Measurements from ENCODE around the gene SDR42E1. TPM values are rescaled to one million over a fixed set of nuclear protein-coding genes. Genes with fewer than 3 reads are reported as not detected.

SDR42E1 gene
- total and polyA plus RNA-seq, 10 of the 15 experiments (the other 5 are each of a cell fraction or from before 2014, with no cell fraction given): 1.4 to 5.5 (median 2.3) TPM

DNA sequence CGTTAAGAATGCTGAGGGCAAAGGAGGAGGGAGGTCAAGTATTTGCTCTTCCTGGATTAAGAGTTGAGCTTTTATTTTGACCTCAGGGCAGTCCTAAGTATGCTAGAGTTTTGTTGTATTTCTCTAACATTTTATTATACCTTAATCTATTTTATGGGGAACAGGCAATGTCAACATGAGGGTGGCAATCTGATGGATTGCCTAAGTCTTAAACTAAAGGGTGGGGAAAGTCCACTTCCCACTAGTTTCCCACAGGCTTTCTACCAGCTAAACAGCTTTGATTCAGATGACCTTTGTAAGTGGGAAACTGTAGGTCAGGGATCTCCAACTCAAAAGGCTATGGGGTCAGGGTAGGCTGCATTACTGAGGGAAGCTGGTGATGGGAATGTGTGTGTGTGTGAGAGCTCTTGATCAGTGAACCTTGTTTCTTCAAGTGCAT lies 48.7 kb upstream of the SDR42E1 start:
- Histone ChIP-seq H3K79me2 (ENCODE audit: control insufficient read depth, insufficient read depth, low read length) (no peaks in the 10 kb centered on the region), H3K36me3 (ENCODE audit: control insufficient read depth in 2 of 2, insufficient read depth in 2 of 2, low read length in 1 of 2) (no peaks in the 10 kb centered on the region), H4K20me1 (ENCODE audit: control insufficient read depth, insufficient read depth) (no peaks in the 10 kb centered on the region), H3K9me3 (replicated peaks; ENCODE audit: control insufficient read depth, insufficient read depth, low read length) (no peaks in the 10 kb centered on the region), H3K9ac (ENCODE audit: control insufficient read depth, insufficient read depth, low read length) (no peak overlapping the region), H3K4me3 (no peak overlapping the region), H3K4me2 (ENCODE audit: control insufficient read depth, insufficient read depth) (no peak overlapping the region), H2AFZ (ENCODE audit: control insufficient read depth, low read depth, low read length) (no peak overlapping the region), H3K27ac (ENCODE audit: control insufficient read depth, insufficient read depth) (no peak overlapping the region), H3K4me1 (ENCODE audit: control insufficient read depth, insufficient read depth, low read length) (no peaks in the 10 kb centered on the region), H3K27me3 (replicated peaks in 1 of 2; ENCODE audit: control insufficient read depth in 2 of 2, insufficient read depth in 2 of 2, low read length in 1 of 2) (no peaks in the 10 kb centered on the region)
- SMC1A ChIA-PET (ENCODE audit: uncharacterized antibody, unreplicated experiment): no interaction called here
- intact Hi-C loops (cut with micrococcal nuclease; ENCODE audit: unreplicated experiment): no loop called here
- FAIRE-seq (no peak), DNase-seq (ENCODE audit: low read depth, low spot score) (no peak), ATAC-seq (no peak)
- CTCF ChIA-PET: interaction anchor here (1.5 to 2.4 kb wide), 2 partner anchors 13 to 182 kb away, joined by 4 to 8 read pairs; no protein-coding TSS in a partner anchor
- BruUV-seq (replicated peaks): no TSS peak
- POLR2A ChIA-PET: no interaction called here
- WGBS (ENCODE audit: insufficient coverage, insufficient replicate concordance, low lambda C conversion rate, missing lambda C conversion rate): 86% methylated on average over 1 of the region's 1 CpG
- in situ Hi-C loops (cut with MboI): no loop called here
- RAD21 ChIA-PET (ENCODE audit: unreplicated experiment): no interaction called here
- TF ChIP-seq SREBF2 (IDR thresholded peaks at IDR 0.05; ENCODE audit: low read length) (no peak), POU2F2 (IDR thresholded peaks at IDR 0.05; ENCODE audit: borderline replicate concordance, low read depth, low read length) (no peak), STAT1 (conservative IDR thresholded peaks at IDR 0.05) (no peak), PML (IDR thresholded peaks at IDR 0.05; ENCODE audit: low read length) (no peak), PAX8 (IDR thresholded peaks at IDR 0.05) (no peak), TAF1 (IDR thresholded peaks at IDR 0.05; ENCODE audit: borderline replicate concordance, low read depth, low read length) (no peak), CBX3 (IDR thresholded peaks at IDR 0.05; ENCODE audit: borderline replicate concordance, low read depth) (no peak), MYC (IDR thresholded peaks at IDR 0.05; ENCODE audit: insufficient read depth, insufficient read length, insufficient replicate concordance, low read length, severe bottlenecking) (no peak), MTA3 (IDR thresholded peaks at IDR 0.05; ENCODE audit: borderline replicate concordance, low read length) (no peak), ATF7 (IDR thresholded peaks at IDR 0.05; ENCODE audit: low read depth) (no peak), CBX5 (IDR thresholded peaks at IDR 0.05; ENCODE audit: low read depth) (no peak), MXI1 (IDR thresholded peaks at IDR 0.05; ENCODE audit: low read depth, low read length) (no peak)
- TF ChIP-seq, protein P1, sequence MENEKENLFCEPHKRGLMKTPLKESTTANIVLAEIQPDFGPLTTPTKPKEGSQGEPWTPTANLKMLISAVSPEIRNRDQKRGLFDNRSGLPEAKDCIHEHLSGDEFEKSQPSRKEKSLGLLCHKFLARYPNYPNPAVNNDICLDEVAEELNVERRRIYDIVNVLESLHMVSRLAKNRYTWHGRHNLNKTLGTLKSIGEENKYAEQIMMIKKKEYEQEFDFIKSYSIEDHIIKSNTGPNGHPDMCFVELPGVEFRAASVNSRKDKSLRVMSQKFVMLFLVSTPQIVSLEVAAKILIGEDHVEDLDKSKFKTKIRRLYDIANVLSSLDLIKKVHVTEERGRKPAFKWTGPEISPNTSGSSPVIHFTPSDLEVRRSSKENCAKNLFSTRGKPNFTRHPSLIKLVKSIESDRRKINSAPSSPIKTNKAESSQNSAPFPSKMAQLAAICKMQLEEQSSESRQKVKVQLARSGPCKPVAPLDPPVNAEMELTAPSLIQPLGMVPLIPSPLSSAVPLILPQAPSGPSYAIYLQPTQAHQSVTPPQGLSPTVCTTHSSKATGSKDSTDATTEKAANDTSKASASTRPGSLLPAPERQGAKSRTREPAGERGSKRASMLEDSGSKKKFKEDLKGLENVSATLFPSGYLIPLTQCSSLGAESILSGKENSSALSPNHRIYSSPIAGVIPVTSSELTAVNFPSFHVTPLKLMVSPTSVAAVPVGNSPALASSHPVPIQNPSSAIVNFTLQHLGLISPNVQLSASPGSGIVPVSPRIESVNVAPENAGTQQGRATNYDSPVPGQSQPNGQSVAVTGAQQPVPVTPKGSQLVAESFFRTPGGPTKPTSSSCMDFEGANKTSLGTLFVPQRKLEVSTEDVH (IDR thresholded peaks at IDR 0.05; ENCODE audit: low read depth, partially characterized antibody): no peak
- TF ChIP-seq, protein P2, sequence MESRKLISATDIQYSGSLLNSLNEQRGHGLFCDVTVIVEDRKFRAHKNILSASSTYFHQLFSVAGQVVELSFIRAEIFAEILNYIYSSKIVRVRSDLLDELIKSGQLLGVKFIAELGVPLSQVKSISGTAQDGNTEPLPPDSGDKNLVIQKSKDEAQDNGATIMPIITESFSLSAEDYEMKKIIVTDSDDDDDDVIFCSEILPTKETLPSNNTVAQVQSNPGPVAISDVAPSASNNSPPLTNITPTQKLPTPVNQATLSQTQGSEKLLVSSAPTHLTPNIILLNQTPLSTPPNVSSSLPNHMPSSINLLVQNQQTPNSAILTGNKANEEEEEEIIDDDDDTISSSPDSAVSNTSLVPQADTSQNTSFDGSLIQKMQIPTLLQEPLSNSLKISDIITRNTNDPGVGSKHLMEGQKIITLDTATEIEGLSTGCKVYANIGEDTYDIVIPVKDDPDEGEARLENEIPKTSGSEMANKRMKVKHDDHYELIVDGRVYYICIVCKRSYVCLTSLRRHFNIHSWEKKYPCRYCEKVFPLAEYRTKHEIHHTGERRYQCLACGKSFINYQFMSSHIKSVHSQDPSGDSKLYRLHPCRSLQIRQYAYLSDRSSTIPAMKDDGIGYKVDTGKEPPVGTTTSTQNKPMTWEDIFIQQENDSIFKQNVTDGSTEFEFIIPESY (IDR thresholded peaks at IDR 0.05): no peak
- TF ChIP-seq, protein P3, sequence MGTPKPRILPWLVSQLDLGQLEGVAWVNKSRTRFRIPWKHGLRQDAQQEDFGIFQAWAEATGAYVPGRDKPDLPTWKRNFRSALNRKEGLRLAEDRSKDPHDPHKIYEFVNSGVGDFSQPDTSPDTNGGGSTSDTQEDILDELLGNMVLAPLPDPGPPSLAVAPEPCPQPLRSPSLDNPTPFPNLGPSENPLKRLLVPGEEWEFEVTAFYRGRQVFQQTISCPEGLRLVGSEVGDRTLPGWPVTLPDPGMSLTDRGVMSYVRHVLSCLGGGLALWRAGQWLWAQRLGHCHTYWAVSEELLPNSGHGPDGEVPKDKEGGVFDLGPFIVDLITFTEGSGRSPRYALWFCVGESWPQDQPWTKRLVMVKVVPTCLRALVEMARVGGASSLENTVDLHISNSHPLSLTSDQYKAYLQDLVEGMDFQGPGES (IDR thresholded peaks at IDR 0.05): no peak
- TF ChIP-seq, protein P4, sequence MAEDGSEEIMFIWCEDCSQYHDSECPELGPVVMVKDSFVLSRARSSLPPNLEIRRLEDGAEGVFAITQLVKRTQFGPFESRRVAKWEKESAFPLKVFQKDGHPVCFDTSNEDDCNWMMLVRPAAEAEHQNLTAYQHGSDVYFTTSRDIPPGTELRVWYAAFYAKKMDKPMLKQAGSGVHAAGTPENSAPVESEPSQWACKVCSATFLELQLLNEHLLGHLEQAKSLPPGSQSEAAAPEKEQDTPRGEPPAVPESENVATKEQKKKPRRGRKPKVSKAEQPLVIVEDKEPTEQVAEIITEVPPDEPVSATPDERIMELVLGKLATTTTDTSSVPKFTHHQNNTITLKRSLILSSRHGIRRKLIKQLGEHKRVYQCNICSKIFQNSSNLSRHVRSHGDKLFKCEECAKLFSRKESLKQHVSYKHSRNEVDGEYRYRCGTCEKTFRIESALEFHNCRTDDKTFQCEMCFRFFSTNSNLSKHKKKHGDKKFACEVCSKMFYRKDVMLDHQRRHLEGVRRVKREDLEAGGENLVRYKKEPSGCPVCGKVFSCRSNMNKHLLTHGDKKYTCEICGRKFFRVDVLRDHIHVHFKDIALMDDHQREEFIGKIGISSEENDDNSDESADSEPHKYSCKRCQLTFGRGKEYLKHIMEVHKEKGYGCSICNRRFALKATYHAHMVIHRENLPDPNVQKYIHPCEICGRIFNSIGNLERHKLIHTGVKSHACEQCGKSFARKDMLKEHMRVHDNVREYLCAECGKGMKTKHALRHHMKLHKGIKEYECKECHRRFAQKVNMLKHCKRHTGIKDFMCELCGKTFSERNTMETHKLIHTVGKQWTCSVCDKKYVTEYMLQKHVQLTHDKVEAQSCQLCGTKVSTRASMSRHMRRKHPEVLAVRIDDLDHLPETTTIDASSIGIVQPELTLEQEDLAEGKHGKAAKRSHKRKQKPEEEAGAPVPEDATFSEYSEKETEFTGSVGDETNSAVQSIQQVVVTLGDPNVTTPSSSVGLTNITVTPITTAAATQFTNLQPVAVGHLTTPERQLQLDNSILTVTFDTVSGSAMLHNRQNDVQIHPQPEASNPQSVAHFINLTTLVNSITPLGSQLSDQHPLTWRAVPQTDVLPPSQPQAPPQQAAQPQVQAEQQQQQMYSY (CRISPR knock-in tag; IDR thresholded peaks at IDR 0.05): no peak
